Hepatocyte (in vitro differentiated cells): ENCODE results near the gene NUDCD2.

Experiments
- CTCF ChIP-seq: fragments of 200-600 bp; sonication (generic); IDR thresholded peaks from 2 replicates; pipeline ENCODE4 v1.5.1; 2016; ENCODE audit warnings: antibody characterized with exemption, mild to moderate bottlenecking; ENCODE audit not compliant: poor library complexity
- EZH2 ChIP-seq: fragments of 200-600 bp; sonication (generic); IDR thresholded peaks from 2 replicates; pipeline ENCODE4 v1.6.1; 2016; ENCODE audit warnings: antibody characterized with exemption, mild to moderate bottlenecking, borderline replicate concordance

DNA sequence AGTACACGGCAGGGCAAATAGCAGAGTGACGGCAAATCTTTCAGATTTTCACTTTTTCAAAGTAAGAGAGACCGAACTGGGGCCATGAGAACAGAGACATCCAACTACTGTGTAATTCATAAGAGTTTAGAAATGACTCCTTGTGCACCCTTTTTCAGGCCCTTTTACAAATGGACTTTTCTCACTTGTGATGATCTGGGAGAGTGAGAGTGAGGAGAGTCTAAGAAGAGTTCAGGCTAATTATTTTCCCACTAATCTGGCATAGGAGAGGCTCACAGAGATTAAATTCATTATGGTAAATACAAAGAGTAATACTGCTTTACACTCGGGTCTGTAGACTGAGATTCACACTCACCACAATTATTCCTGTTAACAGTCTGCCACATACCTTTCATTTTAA is 23.4 kb downstream of the NUDCD2 start:
- TF ChIP-seq CTCF, result no peak
- TF ChIP-seq EZH2, result no peak
